Adrenal gland (tissue), 5 donors: Measurements from ENCODE around the gene OGDH.

Experiments used
- CTCF ChIP-seq, 6 experiments: fragments of 450-650 bp in 4 of 6; fragments of 200-600 bp in 2 of 6; sonication (generic) in 1 of 6; IDR thresholded peaks; 1 replicate in 5 of 6; 2 replicates in 1 of 6; pipeline versions ENCODE4 v1.5.1 to v1.8.0; 2016 to 2021; ENCODE audit warnings: antibody characterized with exemption in 6 of 6, mild to moderate bottlenecking in 2 of 6, moderate library complexity in 1 of 6
- POLR2A ChIP-seq, 2 donors: fragments of 450-650 bp; IDR thresholded peaks; one replicate each; pipeline ENCODE4 v1.6.1; 2017; ENCODE audit warnings: antibody characterized with exemption in 2 of 2, mild to moderate bottlenecking in 2 of 2, moderate library complexity in 1 of 2
- donor health status: DM: no; HTN: no; CAD: no.

- TF ChIP-seq CTCF (IDR thresholded peaks at IDR 0.05) (no peak), POLR2A (IDR thresholded peaks at IDR 0.05) (no peak)
Measured at GRCh38 chr7:44583146-44583865, 23.1 kb upstream of the OGDH start.
